GM19035 (cell line): ENCODE results near the gene FIBCD1.

Source experiments
- ATAC-seq: cut with Tn5 transposase; IDR thresholded peaks from one replicate; pipeline ENCODE4 v1.9.1; 2021; ENCODE audit not compliant: unreplicated experiment

Gene FIBCD1

GRCh38 chr9:130897105-130897751, 41.8 kb downstream of the FIBCD1 start:
- no peak for ATAC-seq

GRCh38 chr9:130896233-130897014, 42.6 kb downstream of the FIBCD1 start, which contains the start of gene QRFP:
TSS of gene QRFP (minus strand) at chr9:130896812. CDS start at chr9:130893838, 2,974 bp downstream.
- no peak for ATAC-seq

- no peak for ATAC-seq
Observed at GRCh38 chr9:130895481-130896232, 43.4 kb downstream of the FIBCD1 start.

GRCh38 chr9:130895038-130895437, 44.0 kb downstream of the FIBCD1 start:
- no peak for ATAC-seq

GRCh38 chr9:130894546-130894945, 44.5 kb downstream of the FIBCD1 start:
- ATAC-seq, result no peak

- no peak for ATAC-seq
Observed at GRCh38 chr9:130893341-130894101, 45.5 kb downstream of the FIBCD1 start.

- no peak for ATAC-seq
Observed at GRCh38 chr9:130892477-130893304, 46.4 kb downstream of the FIBCD1 start.

GRCh38 chr9:130891688-130892476, 47.2 kb downstream of the FIBCD1 start:
- no peak for ATAC-seq

GRCh38 chr9:130890870-130891687, 48.0 kb downstream of the FIBCD1 start:
- ATAC-seq, result no peak

- ATAC-seq, result no peak
Observed at GRCh38 chr9:130890124-130890523, 48.9 kb downstream of the FIBCD1 start.

GRCh38 chr9:130888146-130888885, 50.7 kb downstream of the FIBCD1 start:
- ATAC-seq, result no peak

GRCh38 chr9:130887494-130888144, 51.4 kb downstream of the FIBCD1 start:
- ATAC-seq, result no peak

- ATAC-seq, result no peak
Observed at GRCh38 chr9:130886981-130887380, 52.1 kb downstream of the FIBCD1 start.

GRCh38 chr9:130885484-130886375, 53.3 kb downstream of the FIBCD1 start:
- no peak for ATAC-seq

- ATAC-seq, result no peak
Observed at GRCh38 chr9:130884542-130885483, 54.2 kb downstream of the FIBCD1 start.
